ENCODE data around the gene MDM2. TPM values are rescaled to one million over a fixed set of nuclear protein-coding genes. Genes with fewer than 3 reads are reported as not detected.

Gene MDM2
- total RNA-seq, 1 experiment from 2014 or later = 2,133 TPM

- Histone ChIP-seq H3K4me3 (no peak overlapping the region), H3K4me1 (replicated peaks) (no peaks in the 10 kb centered on the region), H3K27me3 (replicated peaks) (peaks cover 78% of the 10 kb centered on the region), H3K27ac (no peak overlapping the region), H3K9me3 (replicated peaks) (peaks cover 15% of the 10 kb centered on the region), H3K36me3 (no peaks in the 10 kb centered on the region)
- DNase-seq (ENCODE audit: low read depth in 1 of 2, low spot score in 2 of 2) = no peak
These were observed 34.4 kb upstream of the MDM2 start for GRCh38 chr12:68773582-68773981.

DNA sequence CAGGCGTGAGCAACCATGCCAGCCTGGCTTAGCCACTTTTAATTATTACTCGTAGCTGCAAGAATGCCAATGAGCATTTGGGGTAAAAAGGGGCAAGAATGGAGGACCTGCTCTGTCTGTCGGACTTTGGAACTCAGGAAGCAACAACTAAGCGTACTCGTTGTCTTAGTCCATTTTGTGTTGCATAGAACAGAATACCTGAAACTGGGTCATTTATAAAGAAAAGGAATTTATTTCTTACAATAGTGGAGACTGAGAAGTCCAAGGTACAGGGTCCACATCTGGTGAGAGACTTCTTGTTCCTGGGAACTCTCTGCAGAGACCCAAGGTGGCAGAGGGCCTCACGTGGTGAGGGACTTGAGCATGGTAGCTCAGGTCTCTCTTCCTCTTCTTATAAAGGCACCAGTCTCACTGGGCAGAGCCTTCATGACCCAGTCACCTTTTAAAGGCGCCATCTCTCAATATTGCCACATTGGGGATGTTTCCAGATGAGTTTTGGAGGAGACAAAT is 32.8 kb upstream of the MDM2 start:
- DNase-seq (ENCODE audit: low read depth in 1 of 2, low spot score in 2 of 2) = peak; percentile 80 to 82

GRCh38 chr12:68776976-68777610 is 30.9 kb upstream of the MDM2 start:
- peak; percentile 78 to 82 for DNase-seq (ENCODE audit: low read depth in 1 of 2, low spot score in 2 of 2)
- no peak overlapping the region for H3K27ac ChIP-seq
- no peak overlapping the region for H3K4me3 ChIP-seq
- H3K27me3 ChIP-seq (replicated peaks) = peaks cover 52% of the 10 kb centered on the region
- no peaks in the 10 kb centered on the region for H3K36me3 ChIP-seq
- H3K4me1 ChIP-seq (replicated peaks) = no peaks in the 10 kb centered on the region
- H3K9me3 ChIP-seq (replicated peaks) = peaks cover 8% of the 10 kb centered on the region

More for the DNA sequence above, 32.8 kb upstream of the MDM2 start:
- H3K27me3 ChIP-seq (replicated peaks) = peaks cover 68% of the 10 kb centered on the region
- peaks cover 9% of the 10 kb centered on the region for H3K9me3 ChIP-seq (replicated peaks)
- no peaks in the 10 kb centered on the region for H3K36me3 ChIP-seq
- no peak overlapping the region for H3K4me3 ChIP-seq
- H3K4me1 ChIP-seq (replicated peaks) = no peaks in the 10 kb centered on the region
- H3K27ac ChIP-seq = no peak overlapping the region

GRCh38 chr12:68779280-68779679 is 28.7 kb upstream of the MDM2 start:
- H3K9me3 ChIP-seq (replicated peaks) = peaks cover 8% of the 10 kb centered on the region
- peaks cover 11% of the 10 kb centered on the region for H3K4me1 ChIP-seq (replicated peaks)
- DNase-seq (ENCODE audit: low read depth in 1 of 2, low spot score in 2 of 2) = peak; percentile 74 to 79
- H3K27me3 ChIP-seq (replicated peaks) = peaks cover 44% of the 10 kb centered on the region
- no peak overlapping the region for H3K4me3 ChIP-seq
- no peaks in the 10 kb centered on the region for H3K36me3 ChIP-seq
- no peak overlapping the region for H3K27ac ChIP-seq

GRCh38 chr12:68780731-68781130 is 27.2 kb upstream of the MDM2 start:
- Histone ChIP-seq H3K36me3 (no peaks in the 10 kb centered on the region), H3K4me3 (no peak overlapping the region), H3K27me3 (replicated peaks) (peaks cover 43% of the 10 kb centered on the region), H3K9me3 (replicated peaks) (peaks cover 8% of the 10 kb centered on the region), H3K4me1 (replicated peaks) (peaks cover 17% of the 10 kb centered on the region), H3K27ac (no peak overlapping the region)
- DNase-seq (ENCODE audit: low read depth in 1 of 2, low spot score in 2 of 2) = no peak

GRCh38 chr12:68781728-68782127 is 26.2 kb upstream of the MDM2 start:
- Histone ChIP-seq H3K27me3 (replicated peaks) (peaks cover 46% of the 10 kb centered on the region), H3K9me3 (replicated peaks) (peaks cover 8% of the 10 kb centered on the region), H3K4me3 (no peak overlapping the region), H3K36me3 (no peaks in the 10 kb centered on the region), H3K27ac (no peak overlapping the region), H3K4me1 (replicated peaks) (peaks cover 17% of the 10 kb centered on the region)
- DNase-seq (ENCODE audit: low read depth in 1 of 2, low spot score in 2 of 2) = peak; percentile 75 to 86

DNA sequence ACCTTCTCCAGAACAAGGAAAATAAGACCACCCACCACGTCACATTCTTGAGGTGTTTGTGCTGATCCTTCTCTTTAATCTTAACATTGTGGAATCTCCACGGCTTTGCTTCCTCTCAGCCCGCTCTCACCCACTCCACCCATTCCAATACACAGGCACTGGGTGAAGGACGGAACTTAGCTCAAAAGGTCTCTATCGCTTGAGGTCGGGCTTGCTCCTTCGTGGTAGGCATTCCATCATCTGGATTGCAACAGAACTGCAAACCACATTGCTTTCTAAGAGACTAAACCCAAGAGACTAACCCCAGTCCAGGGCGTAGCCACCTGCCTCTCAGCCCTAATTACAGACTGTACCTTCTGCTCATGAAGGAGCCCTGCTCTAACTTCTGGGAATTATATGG is 24.0 kb upstream of the MDM2 start:
- no peaks in the 10 kb centered on the region for H3K36me3 ChIP-seq
- no peaks in the 10 kb centered on the region for H3K9me3 ChIP-seq (replicated peaks)
- H3K27me3 ChIP-seq (replicated peaks) = peaks cover 44% of the 10 kb centered on the region
- no peak for DNase-seq (ENCODE audit: low read depth in 1 of 2, low spot score in 2 of 2)
- H3K4me1 ChIP-seq (replicated peaks) = peaks cover 17% of the 10 kb centered on the region
- no peak overlapping the region for H3K4me3 ChIP-seq
- H3K27ac ChIP-seq = no peak overlapping the region

GRCh38 chr12:68785358-68785757 is 22.6 kb upstream of the MDM2 start:
- no peaks in the 10 kb centered on the region for H3K9me3 ChIP-seq (replicated peaks)
- no peak overlapping the region for H3K4me3 ChIP-seq
- no peaks in the 10 kb centered on the region for H3K36me3 ChIP-seq
- H3K27ac ChIP-seq = no peak overlapping the region
- H3K27me3 ChIP-seq (replicated peaks) = peaks cover 51% of the 10 kb centered on the region
- H3K4me1 ChIP-seq (replicated peaks) = peaks cover 17% of the 10 kb centered on the region
- DNase-seq (ENCODE audit: low read depth in 1 of 2, low spot score in 2 of 2) = peak; percentile 75 to 87

- Histone ChIP-seq H3K4me3 (no peak overlapping the region), H3K4me1 (replicated peaks) (peaks cover 17% of the 10 kb centered on the region), H3K9me3 (replicated peaks) (no peaks in the 10 kb centered on the region), H3K27ac (no peak overlapping the region), H3K36me3 (no peaks in the 10 kb centered on the region), H3K27me3 (replicated peaks) (peaks cover 55% of the 10 kb centered on the region)
- DNase-seq (ENCODE audit: low read depth in 1 of 2, low spot score in 2 of 2) = no peak
These were observed 22.2 kb upstream of the MDM2 start for GRCh38 chr12:68785823-68786222.

DNA sequence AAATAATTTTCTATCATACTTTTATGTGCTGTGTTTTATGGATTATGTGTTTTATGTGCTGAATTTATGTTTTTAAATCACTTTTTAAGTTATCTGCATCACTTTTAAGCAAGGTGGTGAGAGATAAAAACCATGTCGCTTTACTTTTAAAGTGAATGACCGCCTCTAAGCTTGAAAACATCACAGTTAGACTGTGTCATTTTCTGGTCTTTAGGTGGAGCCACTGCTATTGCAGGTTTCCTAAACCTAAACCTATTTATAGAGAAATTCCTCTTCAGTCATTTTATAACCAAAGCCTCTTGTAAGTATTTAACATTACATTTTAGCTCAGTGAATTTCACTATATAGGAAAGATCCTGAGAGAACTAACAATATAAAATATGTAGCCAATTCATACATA is 21.0 kb upstream of the MDM2 start:
- H3K27me3 ChIP-seq (replicated peaks) = peaks cover 61% of the 10 kb centered on the region
- H3K4me3 ChIP-seq = no peak overlapping the region
- no peak overlapping the region for H3K27ac ChIP-seq
- H3K36me3 ChIP-seq = no peaks in the 10 kb centered on the region
- H3K9me3 ChIP-seq (replicated peaks) = no peaks in the 10 kb centered on the region
- peaks cover 17% of the 10 kb centered on the region for H3K4me1 ChIP-seq (replicated peaks)
- peak in 1 of 2 experiments; percentile 75 for DNase-seq (ENCODE audit: low read depth in 1 of 2, low spot score in 2 of 2)

DNA sequence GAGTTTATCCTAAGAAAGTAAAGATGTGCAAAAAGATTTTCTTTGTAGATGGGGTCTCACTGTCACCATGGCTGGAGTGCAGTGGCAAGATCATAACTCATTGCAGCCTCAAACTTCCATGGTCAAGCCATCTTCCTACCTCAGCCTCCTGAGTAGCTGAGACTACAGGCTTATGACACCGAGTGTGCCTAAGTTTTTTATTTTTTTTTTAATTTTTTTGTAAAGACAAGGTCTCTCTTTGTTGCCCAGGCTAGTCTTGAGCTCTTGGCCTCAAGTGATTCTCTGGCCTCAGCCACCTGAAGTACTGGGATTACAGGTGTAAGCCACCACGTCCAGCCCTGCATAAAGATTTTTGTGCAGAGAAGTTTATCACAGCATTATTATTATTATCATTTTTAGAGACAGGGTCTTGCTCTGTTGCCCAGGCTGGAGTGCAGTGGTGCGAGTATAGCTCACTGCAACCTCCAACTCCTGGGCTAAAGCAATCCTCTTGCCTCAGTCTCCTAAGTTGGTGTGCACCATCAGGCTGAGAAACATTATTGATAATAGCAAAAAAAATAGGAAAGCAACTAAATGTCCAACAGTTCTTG is 19.3 kb upstream of the MDM2 start:
- H3K27me3 ChIP-seq (replicated peaks) = peaks cover 57% of the 10 kb centered on the region
- peaks cover 12% of the 10 kb centered on the region for H3K4me1 ChIP-seq (replicated peaks)
- peak; percentile 74 to 88 for DNase-seq (ENCODE audit: low read depth in 1 of 2, low spot score in 2 of 2)
- no peak overlapping the region for H3K4me3 ChIP-seq
- H3K9me3 ChIP-seq (replicated peaks) = no peaks in the 10 kb centered on the region; the same call in 1 of the 2 replicates
- no peaks in the 10 kb centered on the region for H3K36me3 ChIP-seq
- H3K27ac ChIP-seq = no peak overlapping the region

DNA sequence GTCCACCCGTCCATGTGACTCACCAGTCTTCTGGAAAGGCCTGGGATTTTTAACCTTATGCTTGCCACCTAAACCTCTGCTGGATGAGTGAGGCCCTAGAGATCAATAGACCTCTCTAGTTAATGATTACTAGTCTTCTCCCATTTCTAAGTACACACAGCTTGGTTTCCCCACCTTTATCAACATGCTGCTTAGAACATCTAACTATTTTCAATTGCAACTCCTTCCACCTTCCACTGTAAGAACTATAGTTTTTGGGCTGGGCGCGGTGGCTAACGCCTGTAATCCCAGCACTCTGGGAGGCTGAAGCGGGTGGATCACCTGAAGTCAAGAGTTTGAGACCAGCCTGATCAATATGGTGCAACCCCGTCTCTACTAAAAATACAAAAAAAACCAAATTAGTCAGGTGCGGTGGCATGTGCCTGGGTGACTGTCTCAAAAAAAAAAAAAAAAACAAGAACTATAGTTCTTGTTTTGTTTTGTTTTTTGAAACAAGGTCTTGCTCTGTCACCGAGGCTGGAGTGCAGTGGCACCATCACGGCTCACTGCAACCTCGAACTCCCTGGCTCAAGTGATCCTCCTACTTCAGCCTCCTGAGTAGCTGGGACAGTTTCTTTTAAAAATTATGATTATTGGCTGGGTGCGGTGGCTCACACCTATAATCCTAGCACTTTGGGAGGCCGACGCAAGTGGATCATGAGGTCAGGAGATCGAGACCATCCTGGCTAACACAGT is 18.7 kb upstream of the MDM2 start:
- H3K27me3 ChIP-seq (replicated peaks) = peaks cover 62% of the 10 kb centered on the region
- no peak overlapping the region for H3K4me3 ChIP-seq
- H3K27ac ChIP-seq = no peak overlapping the region

GRCh38 chr12:68790081-68790951 is 17.7 kb upstream of the MDM2 start:
- H3K27me3 ChIP-seq (replicated peaks) = peaks cover 65% of the 10 kb centered on the region
- no peak overlapping the region for H3K27ac ChIP-seq
- DNase-seq (ENCODE audit: low read depth in 1 of 2, low spot score in 2 of 2) = peak; percentile 73 to 93
- H3K4me1 ChIP-seq (replicated peaks) = peaks cover 8% of the 10 kb centered on the region
- H3K4me3 ChIP-seq = no peak overlapping the region
- peaks cover 5% of the 10 kb centered on the region for H3K9me3 ChIP-seq (replicated peaks)
- H3K36me3 ChIP-seq = no peaks in the 10 kb centered on the region; the same call in 1 of the 2 replicates

More for the DNA sequence above, 18.7 kb upstream of the MDM2 start:
- H3K9me3 ChIP-seq (replicated peaks) = no peaks in the 10 kb centered on the region; the same call in none of the 2 replicates
- H3K36me3 ChIP-seq = no peaks in the 10 kb centered on the region
- peaks cover 5% of the 10 kb centered on the region for H3K4me1 ChIP-seq (replicated peaks)
- peak in 1 of 2 experiments; percentile 87 for DNase-seq (ENCODE audit: low read depth in 1 of 2, low spot score in 2 of 2)
